Measurements from ENCODE around the gene UGT1A8.

UGT1A8 gene

GRCh38 chr2:233803994-233804393, 186.6 kb downstream of the UGT1A8 start:
- no peak overlapping the region for H3K4me2 ChIP-seq
- H3K27me3 ChIP-seq = no peaks in the 10 kb centered on the region
- H3K27ac ChIP-seq = no peak overlapping the region
- no peaks in the 10 kb centered on the region for H4K20me1 ChIP-seq
- no peak for TF ChIP-seq Cebpa-rat (IDR thresholded peaks at IDR 0.05)
- no peak overlapping the region for H3K9ac ChIP-seq
- peaks cover 5 to 12% (median 10%) of the 10 kb centered on the region in 10 experiments; a peak in 18 of 20 replicates for H3K4me1 ChIP-seq
- H3K9me3 ChIP-seq (replicated peaks in 1 of 11) = peaks cover 0 to 5% (median 0%) of the 10 kb centered on the region in 11 experiments; a peak in 1 of 22 replicates
- H3K36me3 ChIP-seq = no peaks in the 10 kb centered on the region
- no peak overlapping the region for H3K4me3 ChIP-seq

DNA sequence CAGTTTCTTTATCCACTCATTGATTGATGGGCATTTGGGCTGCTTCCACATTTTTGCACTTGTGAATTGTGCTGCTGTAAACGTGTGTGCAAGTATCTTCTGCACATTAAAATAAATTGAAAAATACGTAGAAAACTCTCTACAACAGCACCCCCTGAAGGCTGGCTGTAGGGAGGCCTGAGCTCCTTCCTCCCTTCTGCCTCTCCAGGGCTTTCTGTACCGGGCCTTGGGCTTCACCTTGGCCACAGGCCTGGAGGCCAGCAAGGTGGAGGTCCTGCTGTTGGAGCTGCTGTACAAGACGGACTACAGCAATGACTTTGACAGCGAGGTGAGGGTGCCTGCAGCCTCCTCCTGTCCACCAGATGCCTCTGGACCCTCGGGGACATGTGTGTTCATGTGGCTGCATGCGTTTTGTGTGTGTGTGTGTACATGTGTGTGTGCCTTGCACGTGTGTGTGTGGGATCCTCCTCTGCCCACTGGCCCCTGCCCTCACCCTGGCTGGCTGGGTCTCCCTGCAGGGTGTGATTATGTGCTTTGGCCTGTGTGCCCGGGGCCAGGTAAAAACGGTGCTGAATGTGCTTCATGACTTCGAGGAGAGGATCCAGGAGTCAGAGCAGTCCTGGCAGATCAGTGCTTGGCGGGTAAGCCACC, 189.9 kb downstream of the UGT1A8 start:
- no peak overlapping the region for H3K4me3 ChIP-seq
- no peaks in the 10 kb centered on the region for H3K4me1 ChIP-seq
- H3K27me3 ChIP-seq = no peaks in the 10 kb centered on the region
- TF ChIP-seq Cebpa-rat (IDR thresholded peaks at IDR 0.05) = no peak
- H3K27ac ChIP-seq = no peak overlapping the region
- no peaks in the 10 kb centered on the region for H3K36me3 ChIP-seq
- no peaks in the 10 kb centered on the region for H4K20me1 ChIP-seq
- H3K4me2 ChIP-seq = no peak overlapping the region
- no peak overlapping the region for H3K9ac ChIP-seq
- peaks cover 0 to 9% (median 0%) of the 10 kb centered on the region in 11 experiments; a peak in 4 of 22 replicates for H3K9me3 ChIP-seq (replicated peaks in 1 of 11)

GRCh38 chr2:233807966-233808935, 190.8 kb downstream of the UGT1A8 start:
- Histone ChIP-seq H3K4me1 (no peaks in the 10 kb centered on the region), H3K9me3 (replicated peaks in 1 of 11) (peaks cover 0 to 9% (median 0%) of the 10 kb centered on the region in 11 experiments; a peak in 4 of 22 replicates), H3K36me3 (no peaks in the 10 kb centered on the region), H4K20me1 (no peaks in the 10 kb centered on the region), H3K27ac (no peak overlapping the region), H3K4me2 (no peak overlapping the region), H3K27me3 (no peaks in the 10 kb centered on the region), H3K4me3 (no peak overlapping the region), H3K9ac (no peak overlapping the region)
- TF ChIP-seq Cebpa-rat (IDR thresholded peaks at IDR 0.05) = no peak

- H3K9ac ChIP-seq = no peak overlapping the region
- no peak overlapping the region for H3K4me2 ChIP-seq
- H3K4me3 ChIP-seq = no peak overlapping the region
- no peaks in the 10 kb centered on the region for H3K36me3 ChIP-seq
- TF ChIP-seq Cebpa-rat (IDR thresholded peaks at IDR 0.05) = no peak
- H3K4me1 ChIP-seq = no peaks in the 10 kb centered on the region
- no peak overlapping the region for H3K27ac ChIP-seq
- no peaks in the 10 kb centered on the region for H4K20me1 ChIP-seq
- H3K27me3 ChIP-seq = no peaks in the 10 kb centered on the region
- peaks cover 0 to 9% (median 0%) of the 10 kb centered on the region in 11 experiments; a peak in 4 of 22 replicates for H3K9me3 ChIP-seq (replicated peaks in 1 of 11)
Observed at GRCh38 chr2:233810385-233810784, 193.0 kb downstream of the UGT1A8 start.

DNA sequence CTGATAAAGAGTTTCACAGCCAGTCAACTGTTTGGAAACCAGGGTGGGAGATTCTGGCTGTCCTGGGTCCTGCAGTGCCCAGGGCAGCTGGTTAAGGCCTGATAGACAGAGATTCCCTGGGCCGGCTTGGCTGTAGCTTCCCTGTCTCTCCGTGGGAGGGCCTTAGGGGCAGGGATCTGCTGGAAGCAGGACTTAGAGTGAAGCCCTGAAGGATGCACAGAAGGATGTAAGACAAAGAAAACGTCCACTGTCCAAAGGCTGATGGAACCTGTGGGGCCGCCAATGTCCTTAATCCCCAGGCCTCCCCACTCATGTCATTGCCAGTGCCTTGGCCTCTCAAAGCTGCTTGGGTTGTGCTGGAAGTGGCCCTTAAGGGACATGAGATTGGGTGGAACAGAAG, 193.7 kb downstream of the UGT1A8 start:
- TF ChIP-seq Cebpa-rat (IDR thresholded peaks at IDR 0.05) = no peak
- Histone ChIP-seq H3K9me3 (replicated peaks in 1 of 11) (peaks cover 0 to 9% (median 0%) of the 10 kb centered on the region in 11 experiments; a peak in 4 of 22 replicates), H3K9ac (no peak overlapping the region), H3K27ac (no peak overlapping the region), H3K4me1 (no peaks in the 10 kb centered on the region), H3K4me3 (no peak overlapping the region), H3K36me3 (no peaks in the 10 kb centered on the region), H3K4me2 (no peak overlapping the region), H4K20me1 (no peaks in the 10 kb centered on the region), H3K27me3 (no peaks in the 10 kb centered on the region)

- Histone ChIP-seq H4K20me1 (no peaks in the 10 kb centered on the region; a peak in 1 of 22 replicates), H3K9ac (no peak overlapping the region), H3K4me1 (peaks cover 0 to 5% (median 5%) of the 10 kb centered on the region in 10 experiments; a peak in 18 of 20 replicates), H3K4me3 (no peak overlapping the region), H3K27ac (no peak overlapping the region), H3K4me2 (no peak overlapping the region), H3K9me3 (replicated peaks in 1 of 11) (peaks cover 0 to 9% (median 0%) of the 10 kb centered on the region in 11 experiments; a peak in 4 of 22 replicates), H3K27me3 (no peaks in the 10 kb centered on the region), H3K36me3 (no peaks in the 10 kb centered on the region)
- TF ChIP-seq Cebpa-rat (IDR thresholded peaks at IDR 0.05) = no peak
Observed at GRCh38 chr2:233811732-233812131, 194.3 kb downstream of the UGT1A8 start.

GRCh38 chr2:233813236-233814055, 196.0 kb downstream of the UGT1A8 start:
- no peak overlapping the region for H3K27ac ChIP-seq
- TF ChIP-seq Cebpa-rat (IDR thresholded peaks at IDR 0.05) = no peak
- no peak overlapping the region for H3K4me2 ChIP-seq
- peaks cover 5 to 22% (median 20%) of the 10 kb centered on the region in 10 experiments; a peak in 19 of 20 replicates for H3K4me1 ChIP-seq
- H3K9me3 ChIP-seq (replicated peaks in 1 of 11) = peaks cover 0 to 9% (median 0%) of the 10 kb centered on the region in 11 experiments; a peak in 3 of 22 replicates
- no peaks in the 10 kb centered on the region for H3K36me3 ChIP-seq
- no peaks in the 10 kb centered on the region; a peak in 1 of 22 replicates for H4K20me1 ChIP-seq
- no peaks in the 10 kb centered on the region for H3K27me3 ChIP-seq
- H3K4me3 ChIP-seq = no peak overlapping the region
- H3K9ac ChIP-seq = no peak overlapping the region

DNA sequence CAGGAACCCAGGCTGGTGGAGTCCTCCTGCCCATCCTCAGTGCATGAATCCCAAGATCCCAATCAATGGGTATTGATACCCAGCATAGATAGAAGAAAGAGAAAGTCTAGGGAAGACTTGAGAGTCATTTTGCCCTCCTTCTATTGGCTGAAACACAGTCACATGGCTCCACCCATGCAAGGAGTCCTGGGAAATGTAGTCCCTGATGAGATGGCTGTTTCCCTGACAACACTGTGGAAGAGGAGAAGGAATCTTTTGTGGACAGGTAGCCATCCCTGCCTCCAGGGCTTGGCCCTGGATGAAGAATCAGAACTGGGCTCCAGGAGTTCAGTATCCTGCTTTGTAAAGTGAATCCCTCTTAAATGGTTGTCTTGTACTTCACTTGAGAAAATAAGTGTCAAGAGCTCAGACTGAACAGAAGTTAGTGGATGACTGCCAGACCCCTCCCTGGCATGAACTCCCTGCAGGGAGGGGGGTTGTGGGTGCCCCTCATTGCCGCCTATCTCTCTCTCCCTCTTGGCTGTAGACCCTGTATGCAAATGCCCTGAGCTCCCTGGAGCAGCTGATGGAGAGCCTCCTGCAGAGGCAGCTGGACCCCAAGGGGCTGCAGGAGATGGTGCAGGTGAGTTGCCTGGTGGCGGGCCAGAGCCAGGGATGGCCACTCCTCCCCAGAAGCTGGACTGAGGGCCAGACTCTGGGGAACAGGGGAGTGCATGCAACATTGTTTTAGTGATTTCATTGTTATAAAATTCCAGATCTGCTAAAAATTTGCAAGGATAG, 196.8 kb downstream of the UGT1A8 start:
- H4K20me1 ChIP-seq = no peaks in the 10 kb centered on the region; a peak in 1 of 22 replicates
- no peaks in the 10 kb centered on the region for H3K36me3 ChIP-seq
- peaks cover 0 to 9% (median 0%) of the 10 kb centered on the region in 11 experiments; a peak in 3 of 22 replicates for H3K9me3 ChIP-seq (replicated peaks in 1 of 11)
- H3K27me3 ChIP-seq = no peaks in the 10 kb centered on the region
- H3K4me3 ChIP-seq = no peak overlapping the region
- no peak overlapping the region for H3K4me2 ChIP-seq
- no peak overlapping the region for H3K9ac ChIP-seq
- peaks cover 5 to 22% (median 20%) of the 10 kb centered on the region in 10 experiments; a peak in 19 of 20 replicates for H3K4me1 ChIP-seq
- no peak for TF ChIP-seq Cebpa-rat (IDR thresholded peaks at IDR 0.05)
- H3K27ac ChIP-seq = no peak overlapping the region
